Ascending aorta (tissue), 2 donors: Measurements from ENCODE around the gene CFAP100. TPM values are rescaled to one million over a fixed set of nuclear protein-coding genes. Genes with fewer than 3 reads are reported as not detected.

Experiments
- DNase-seq, 2 donors: peaks; one replicate each; pipeline ENCODE4 v3.0.0-alpha.2; 2019; ENCODE audit warnings: low spot score in 2 of 2
- H3K27ac ChIP-seq, 2 donors: fragments of 200-600 bp; sonication (generic); one replicate each; pipeline ENCODE4 v1.5.1; 2016 to 2017; ENCODE audit warnings: mild to moderate bottlenecking in 1 of 2
- H3K27me3 ChIP-seq: fragments of 200-600 bp; sonication (generic); one replicate; pipeline ENCODE4 v1.5.1; 2017
- H3K36me3 ChIP-seq, 2 donors: fragments of 200-600 bp; sonication (generic); one replicate each; pipeline ENCODE4 v1.5.1; 2016
- H3K4me1 ChIP-seq, 2 donors: fragments of 200-600 bp; sonication (generic); one replicate each; pipeline ENCODE4 v1.5.1; 2016 to 2017; ENCODE audit warnings: mild to moderate bottlenecking in 1 of 2
- H3K4me3 ChIP-seq, 2 donors: fragments of 200-600 bp; sonication (generic); one replicate each; pipeline ENCODE4 v1.5.1; 2016 to 2017; ENCODE audit warnings: mild to moderate bottlenecking in 1 of 2
- H3K9me3 ChIP-seq, 2 donors: fragments of 200-600 bp; sonication (generic); one replicate each; pipeline ENCODE4 v1.5.1; 2016
- intact Hi-C: fragments of 100-400 bp; cut with DNase I; formaldehyde crosslinking; loops from one replicate; pipeline ENCODE4 v1.15.1; 2023
- total RNA-seq: library from RNA; depleted of rRNA; stranded (reverse); fragments of >200 nt; gene quantifications from one replicate; pipeline ENCODE4 v1.1.0, GENCODE V29; 2016
- TF ChIP-seq, protein P1 (sequence below), 3 experiments: fragments of 200-600 bp in 2 of 3; fragments of 450-650 bp in 1 of 3; sonication (generic) in 2 of 3; IDR thresholded peaks; one replicate each; pipeline ENCODE4 v1.5.1; 2016 to 2019; ENCODE audit warnings: antibody characterized with exemption in 3 of 3, mild to moderate bottlenecking in 1 of 3, moderate library complexity in 1 of 3

Gene CFAP100
- total RNA-seq, 1 donor from 2014 or later, result not detected

DNA sequence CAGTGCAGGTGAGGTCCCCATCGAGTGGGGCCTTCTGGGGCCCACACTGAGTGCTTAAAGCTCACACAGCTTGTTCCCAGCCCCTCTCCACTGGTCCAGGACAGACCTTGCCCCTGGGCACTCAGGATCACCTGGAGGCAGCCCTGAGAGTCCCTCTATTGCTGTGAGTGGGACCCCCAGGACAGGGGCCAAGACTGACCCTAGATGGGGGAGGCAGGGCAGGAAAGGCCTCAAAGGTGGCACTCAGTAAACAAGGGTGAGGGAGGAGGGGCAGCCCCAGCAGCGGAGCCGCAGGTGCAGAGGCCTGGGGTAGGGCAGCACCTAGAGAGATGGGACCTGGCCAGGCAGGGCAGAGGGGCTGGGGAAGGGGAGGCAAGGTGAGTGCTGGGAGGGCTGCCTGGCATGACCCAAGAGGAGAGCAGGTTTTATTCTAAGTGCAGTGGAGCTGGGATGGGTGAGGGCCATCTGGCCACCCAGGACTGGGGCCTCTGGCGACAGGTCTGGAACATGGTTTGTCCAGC is 27.9 kb downstream of the CFAP100 start:
- intact Hi-C loops, result no loop called here
- no peak overlapping the region for H3K4me3 ChIP-seq
- peak in 1 of 2 donors; percentile 43 for DNase-seq
- H3K9me3 ChIP-seq, result peaks cover 9 to 10% of the 10 kb centered on the region in 2 donors
- H3K36me3 ChIP-seq, result no peaks in the 10 kb centered on the region
- no peaks in the 10 kb centered on the region for H3K4me1 ChIP-seq
- TF ChIP-seq, protein P1, sequence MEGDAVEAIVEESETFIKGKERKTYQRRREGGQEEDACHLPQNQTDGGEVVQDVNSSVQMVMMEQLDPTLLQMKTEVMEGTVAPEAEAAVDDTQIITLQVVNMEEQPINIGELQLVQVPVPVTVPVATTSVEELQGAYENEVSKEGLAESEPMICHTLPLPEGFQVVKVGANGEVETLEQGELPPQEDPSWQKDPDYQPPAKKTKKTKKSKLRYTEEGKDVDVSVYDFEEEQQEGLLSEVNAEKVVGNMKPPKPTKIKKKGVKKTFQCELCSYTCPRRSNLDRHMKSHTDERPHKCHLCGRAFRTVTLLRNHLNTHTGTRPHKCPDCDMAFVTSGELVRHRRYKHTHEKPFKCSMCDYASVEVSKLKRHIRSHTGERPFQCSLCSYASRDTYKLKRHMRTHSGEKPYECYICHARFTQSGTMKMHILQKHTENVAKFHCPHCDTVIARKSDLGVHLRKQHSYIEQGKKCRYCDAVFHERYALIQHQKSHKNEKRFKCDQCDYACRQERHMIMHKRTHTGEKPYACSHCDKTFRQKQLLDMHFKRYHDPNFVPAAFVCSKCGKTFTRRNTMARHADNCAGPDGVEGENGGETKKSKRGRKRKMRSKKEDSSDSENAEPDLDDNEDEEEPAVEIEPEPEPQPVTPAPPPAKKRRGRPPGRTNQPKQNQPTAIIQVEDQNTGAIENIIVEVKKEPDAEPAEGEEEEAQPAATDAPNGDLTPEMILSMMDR (IDR thresholded peaks at IDR 0.05), result no peak
- no peaks in the 10 kb centered on the region for H3K27me3 ChIP-seq
- H3K27ac ChIP-seq, result no peak overlapping the region

DNA sequence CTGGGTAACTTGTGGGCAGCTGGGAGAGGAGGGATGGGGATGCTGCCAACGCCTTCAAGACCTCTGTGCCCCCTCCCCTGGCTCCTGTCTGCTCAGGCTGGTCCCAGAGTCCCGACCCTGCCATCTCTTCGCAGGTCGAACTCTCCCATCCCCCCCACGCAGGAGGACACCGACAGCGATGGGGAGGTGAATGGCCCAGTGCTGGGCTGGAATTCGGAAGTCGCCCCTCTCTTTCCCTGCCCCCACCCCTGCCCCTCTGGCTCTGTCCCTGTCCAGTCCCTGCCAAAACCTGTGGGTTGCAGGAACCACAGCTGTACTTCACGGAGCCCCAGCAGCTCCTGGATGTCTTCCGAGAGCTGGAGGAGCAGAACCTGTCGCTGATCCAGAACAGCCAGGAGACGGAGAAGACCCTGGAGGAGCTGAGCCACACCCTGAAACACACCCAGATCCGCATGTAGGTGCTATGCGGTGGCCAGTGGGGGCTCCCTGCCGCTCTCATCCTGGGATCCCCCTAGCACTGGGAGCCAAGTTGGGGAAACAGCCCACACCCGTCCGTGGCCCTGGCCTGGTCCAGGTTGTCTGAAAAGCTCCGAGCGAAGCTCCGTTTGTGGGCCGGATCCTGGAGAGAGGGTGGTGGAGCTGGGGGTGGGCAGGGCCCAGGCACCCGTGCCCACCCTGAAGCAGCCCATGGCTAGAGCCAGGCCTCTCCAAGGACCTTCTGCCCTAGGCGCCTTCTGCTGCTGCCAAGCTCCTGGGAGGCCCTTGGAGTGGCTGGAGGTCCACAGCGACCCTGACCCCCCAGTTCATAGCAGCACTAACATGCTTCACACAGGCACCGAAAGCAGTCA is 28.7 kb downstream of the CFAP100 start:
- Histone ChIP-seq H3K4me3 (no peak overlapping the region), H3K27me3 (no peaks in the 10 kb centered on the region), H3K9me3 (peaks cover 9 to 10% of the 10 kb centered on the region in 2 donors), H3K27ac (no peak overlapping the region), H3K36me3 (no peaks in the 10 kb centered on the region), H3K4me1 (no peaks in the 10 kb centered on the region)
- intact Hi-C loops, result no loop called here
- DNase-seq, result peak in 1 of 2 donors; percentile 53
- TF ChIP-seq, protein P1 (IDR thresholded peaks at IDR 0.05), result no peak

DNA sequence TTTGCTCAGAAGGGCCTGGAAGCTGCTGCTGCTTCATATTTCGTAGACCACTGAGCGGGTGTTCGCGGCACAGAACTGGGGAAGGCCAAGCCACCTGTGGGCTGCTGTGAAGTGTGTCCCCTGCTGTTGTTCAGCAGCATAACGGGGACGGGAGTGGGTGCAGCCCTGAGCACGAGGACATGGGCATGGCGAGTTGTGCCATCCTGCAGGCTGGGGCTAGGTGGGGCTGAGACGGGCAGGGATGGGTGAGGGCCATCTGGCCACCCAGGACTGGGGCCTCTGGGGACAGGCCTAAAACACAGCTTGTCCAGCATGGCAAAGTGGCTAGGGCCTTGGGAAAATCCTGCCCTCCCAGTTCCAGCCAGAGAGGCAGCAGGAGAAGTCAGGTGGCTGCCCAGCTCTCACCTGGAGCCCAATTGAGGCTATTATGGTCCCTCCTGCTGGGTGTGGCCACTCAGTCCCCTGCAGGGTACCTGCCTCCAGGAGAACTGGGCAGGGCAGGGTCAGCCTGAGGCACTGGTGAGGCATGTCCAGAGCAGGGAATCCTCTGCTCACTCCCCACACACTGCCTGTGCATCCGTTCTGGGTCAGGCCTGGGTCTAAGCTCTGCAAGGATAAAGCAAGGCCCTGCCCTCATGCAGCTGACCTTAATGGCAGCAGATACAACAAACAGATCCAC is 29.5 kb downstream of the CFAP100 start:
- Histone ChIP-seq H3K36me3 (no peaks in the 10 kb centered on the region), H3K27me3 (no peaks in the 10 kb centered on the region), H3K27ac (no peak overlapping the region), H3K9me3 (peaks cover 9 to 10% of the 10 kb centered on the region in 2 donors), H3K4me1 (no peaks in the 10 kb centered on the region), H3K4me3 (no peak overlapping the region)
- intact Hi-C loops, result no loop called here
- TF ChIP-seq, protein P1 (IDR thresholded peaks at IDR 0.05), result no peak
- peak in 1 of 2 donors; percentile 61 for DNase-seq

DNA sequence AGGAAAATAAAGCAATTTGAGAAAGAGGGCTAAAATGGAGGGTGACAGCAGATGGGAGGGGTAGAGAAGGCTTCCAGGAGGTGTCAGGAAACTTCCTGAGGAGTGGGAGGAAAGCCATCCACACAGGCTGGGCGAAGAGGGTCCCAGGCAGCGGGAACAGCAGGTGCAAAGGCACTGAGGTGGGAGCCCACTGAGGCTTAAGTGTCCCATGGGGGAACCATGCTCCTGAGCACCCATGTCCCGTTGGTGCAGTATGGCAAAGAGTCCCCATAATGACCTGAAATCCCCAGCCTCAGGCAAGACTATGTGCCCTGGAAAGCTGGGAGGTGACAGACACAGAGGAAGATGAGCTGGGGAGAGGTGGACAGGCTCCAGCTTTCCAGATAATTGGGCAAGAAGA is 30.0 kb downstream of the CFAP100 start:
- H3K4me1 ChIP-seq, result no peaks in the 10 kb centered on the region
- no peak overlapping the region for H3K27ac ChIP-seq
- intact Hi-C loops, result no loop called here
- H3K36me3 ChIP-seq, result no peaks in the 10 kb centered on the region
- TF ChIP-seq, protein P1 (IDR thresholded peaks at IDR 0.05), result no peak
- H3K9me3 ChIP-seq, result peaks cover 9 to 11% of the 10 kb centered on the region in 2 donors
- DNase-seq, result peak in 1 of 2 donors; percentile 22
- H3K4me3 ChIP-seq, result no peak overlapping the region
- no peaks in the 10 kb centered on the region for H3K27me3 ChIP-seq

DNA sequence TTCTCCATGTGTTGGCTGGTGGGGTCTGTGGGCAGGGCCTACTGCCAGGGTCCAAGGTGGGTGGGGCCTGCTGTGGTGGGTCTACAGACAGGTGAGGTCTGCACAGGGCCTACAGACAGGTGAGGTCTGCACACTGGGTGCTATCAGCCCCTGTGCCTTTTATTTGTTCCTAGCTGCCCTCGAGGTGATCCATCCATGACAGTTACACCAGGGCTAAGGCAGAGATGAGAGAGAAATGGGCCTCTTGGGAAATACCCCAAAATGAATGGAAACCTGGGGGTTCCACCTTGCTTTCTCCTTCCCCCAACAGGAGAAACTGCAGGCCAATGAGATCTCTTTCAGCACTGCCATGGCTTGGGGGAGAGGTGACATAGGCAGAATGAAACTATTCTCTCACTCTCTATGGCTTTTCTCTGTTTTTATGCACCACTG is 36.4 kb downstream of the CFAP100 start:
- H3K27me3 ChIP-seq, result no peaks in the 10 kb centered on the region
- no peak overlapping the region for H3K4me3 ChIP-seq
- peak in 1 of 2 donors; percentile 43 for DNase-seq
- peaks cover 8 to 16% of the 10 kb centered on the region in 2 donors for H3K9me3 ChIP-seq
- TF ChIP-seq, protein P1 (IDR thresholded peaks at IDR 0.05), result no peak
- peaks cover 0 to 21% of the 10 kb centered on the region in 2 donors for H3K36me3 ChIP-seq
- no peak overlapping the region for H3K27ac ChIP-seq
- intact Hi-C loops, result no loop called here
- no peaks in the 10 kb centered on the region for H3K4me1 ChIP-seq
